Measurements from ENCODE around the gene TMC5. TPM values are rescaled to one million over a fixed set of nuclear protein-coding genes. Genes with fewer than 3 reads are reported as not detected.

TMC5 gene
- total and polyA plus RNA-seq, 2 of the 8 experiments (the other 6 are each of a cell fraction or from before 2014, with no cell fraction given) = 1.6 to 1.8 TPM

GRCh38 chr16:19507867-19508266 lies 90.2 kb downstream of the TMC5 start (continued):
- no peak for TF ChIP-seq CHD7 (IDR thresholded peaks at IDR 0.05; ENCODE audit: insufficient replicate concordance, low read length)
- TF ChIP-seq POLR2A (IDR thresholded peaks at IDR 0.05; ENCODE audit: control extremely low read depth in 1 of 2, low read depth in 2 of 2, low read length in 2 of 2) = no peak
- TF ChIP-seq YY1 (IDR thresholded peaks at IDR 0.05; ENCODE audit: low read depth, low read length) = no peak
- no peak for TF ChIP-seq TEAD4 (IDR thresholded peaks at IDR 0.05; ENCODE audit: low read depth, low read length)
